Upper lobe of left lung (tissue), 4 donors: Measurements from ENCODE around the gene STAT3.

Experiments
- CTCF ChIP-seq, 6 experiments: fragments of 450-650 bp in 4 of 6; fragments of 200-600 bp in 2 of 6; sonication (generic) in 2 of 6; IDR thresholded peaks; one replicate each; pipeline ENCODE4 v1.5.1; 2016 to 2019; ENCODE audit warnings: antibody characterized with exemption in 6 of 6
- POLR2A ChIP-seq, 4 donors: fragments of 450-650 bp; IDR thresholded peaks; one replicate each; pipeline ENCODE4 v1.5.1; 2016 to 2017; ENCODE audit warnings: antibody characterized with exemption in 4 of 4, mild to moderate bottlenecking in 2 of 4
- POLR2AphosphoS5 ChIP-seq, 2 donors: sonication (generic); formaldehyde crosslinking; IDR thresholded peaks; one replicate each; pipeline ENCODE4 v1.5.1; 2017; ENCODE audit warnings: antibody characterized with exemption in 2 of 2

GRCh38 chr17:42312035-42312284 lies 76.3 kb downstream of the STAT3 start:
- TF ChIP-seq POLR2A (IDR thresholded peaks at IDR 0.05) (no peak), CTCF (IDR thresholded peaks at IDR 0.05) (no peak), POLR2AphosphoS5 (IDR thresholded peaks at IDR 0.05) (no peak)
